HepG2 (cell line): ENCODE measurements around the gene KIAA0232. TPM values are rescaled to one million over a fixed set of nuclear protein-coding genes. Genes with fewer than 3 reads are reported as not detected.

Source experiments
- ATAC-seq: fragments of 200-7000 bp; cut with Tn5 transposase; 3 replicates; pipeline ENCODE4 v1.9.1; 2020; ENCODE audit warnings: mild to moderate bottlenecking, moderate library complexity
- BruUV-seq: library from RNA; stranded (reverse); fragments of 400-500 nt; replicated peaks from 2 replicates; lab custom pipeline; 2021; lab: Mats Ljungman, UMichigan
- CTCF ChIA-PET: fragments of 300-600 bp; formaldehyde crosslinking; extraction: SDS; loops from one replicate; lab custom pipeline; 2021; ENCODE audit warnings: low total read pairs, inconsistent platforms, low intra/inter-chr PET ratio; lab: Yijun Ruan, JAX
- POLR2A ChIA-PET: fragments of 350-600 bp; sonication (Branson Sonifier 250); formaldehyde crosslinking; loops from one replicate; lab custom pipeline; 2020; ENCODE audit warnings: antibody characterized with exemption, inconsistent platforms; lab: Yijun Ruan, JAX
- DNase-seq: peaks from one replicate; pipeline ENCODE4 v3.0.0-alpha.2; 2015; ENCODE audit warnings: low spot score
- FAIRE-seq: peaks from 3 replicates; lab custom pipeline; 2011; peaks lifted over from hg19 to GRCh38; lab: Jason Lieb, UNC
- H2AFZ ChIP-seq: one replicate; pipeline ENCODE4 v1.6.1; 2011; ENCODE audit warnings: low read length, inconsistent platforms
- H3K27ac ChIP-seq: fragments of 300-600 bp; 3 replicates; pipeline ENCODE4 v1.8.0; 2011; ENCODE audit warnings: mixed run types, mild to moderate bottlenecking, mixed read lengths, low read length, inconsistent platforms; ENCODE audit not compliant: insufficient read depth; ENCODE audit errors: extremely low read length
- H3K27me3 ChIP-seq, 2 experiments: fragments of 200-600 bp in 1 of 2; 2 replicates in 1 of 2; 3 replicates in 1 of 2; pipeline versions ENCODE4 v1.6.0 to v1.8.0; 2011; ENCODE audit warnings: low read length in 2 of 2, mild to moderate bottlenecking in 2 of 2, moderate library complexity in 2 of 2, inconsistent platforms in 1 of 2; ENCODE audit not compliant: insufficient read depth in 2 of 2, control insufficient read depth in 1 of 2
- H3K36me3 ChIP-seq, 2 experiments: fragments of 200-600 bp in 1 of 2; replicated peaks in 1 of 2; 2 replicates in 1 of 2; 3 replicates in 1 of 2; pipeline versions ENCODE4 v1.5.1 to v1.8.0; 2011; ENCODE audit warnings: low read length in 2 of 2, inconsistent platforms in 1 of 2; ENCODE audit not compliant: insufficient read depth in 2 of 2, control insufficient read depth in 1 of 2
- H3K4me1 ChIP-seq: 2 replicates; pipeline ENCODE4 v1.5.1; 2012; ENCODE audit warnings: low read length, inconsistent platforms; ENCODE audit not compliant: insufficient read depth
- H3K4me2 ChIP-seq: 2 replicates; pipeline ENCODE4 v1.6.0; 2011; ENCODE audit warnings: low read depth, low read length, inconsistent platforms
- H3K4me3 ChIP-seq, 3 experiments: fragments of 200-600 bp in 1 of 3; sonication (generic), shearing (Covaris generic) in 1 of 3; replicated peaks in 1 of 3; 2 replicates each; pipeline ENCODE4 v1.5.1; 2011 to 2016; ENCODE audit warnings: low read length in 3 of 3, inconsistent platforms in 2 of 3, low read depth in 2 of 3, mild to moderate bottlenecking in 2 of 3, control low read depth in 1 of 3, mixed read lengths in 1 of 3; ENCODE audit not compliant: insufficient read depth in 1 of 3
- H3K79me2 ChIP-seq: one replicate; pipeline ENCODE4 v1.6.1; 2011; ENCODE audit warnings: low read length, inconsistent platforms; ENCODE audit not compliant: insufficient read depth
- H3K9ac ChIP-seq: 2 replicates; pipeline ENCODE4 v1.6.0; 2011; ENCODE audit warnings: mild to moderate bottlenecking, low read depth, low read length, inconsistent platforms; ENCODE audit not compliant: insufficient read depth
- H3K9me3 ChIP-seq: 2 replicates; pipeline ENCODE4 v1.5.1; 2012; ENCODE audit warnings: mild to moderate bottlenecking, low read length
- H4K20me1 ChIP-seq: 2 replicates; pipeline ENCODE4 v1.6.0; 2011; ENCODE audit warnings: inconsistent platforms, mild to moderate bottlenecking, low read length, moderate library complexity; ENCODE audit not compliant: insufficient read depth
- DR1 ChIP-seq: sonication (generic); formaldehyde crosslinking; IDR thresholded peaks from 2 replicates; pipeline ENCODE4 v1.8.0; 2021; ENCODE audit warnings: mild to moderate bottlenecking, missing genetic modification reagents, inconsistent platforms
- HOXA5 ChIP-seq: sonication (generic); formaldehyde crosslinking; IDR thresholded peaks from 2 replicates; pipeline ENCODE4 v1.4.0; 2020; ENCODE audit warnings: missing genetic modification reagents
- MEIS1 ChIP-seq: sonication (generic); formaldehyde crosslinking; IDR thresholded peaks from 2 replicates; pipeline ENCODE4 v1.9.0; 2021; ENCODE audit warnings: mild to moderate bottlenecking, missing genetic modification reagents, moderate library complexity, borderline replicate concordance
- MLXIP ChIP-seq: sonication (generic); formaldehyde crosslinking; IDR thresholded peaks from 2 replicates; pipeline ENCODE4 v1.9.0; 2021; ENCODE audit warnings: missing genetic modification reagents, borderline replicate concordance
- MXI1 ChIP-seq: IDR thresholded peaks from 3 replicates; pipeline ENCODE4 v1.6.1; 2012; ENCODE audit warnings: low read depth, low read length, inconsistent platforms, borderline replicate concordance
- PHF21A ChIP-seq: sonication (generic); formaldehyde crosslinking; IDR thresholded peaks from 2 replicates; pipeline ENCODE4 v1.5.0; 2020; ENCODE audit warnings: mild to moderate bottlenecking, missing genetic modification reagents
- SCMH1 ChIP-seq: sonication (generic); formaldehyde crosslinking; IDR thresholded peaks from 2 replicates; pipeline ENCODE4 v1.9.0; 2021; ENCODE audit warnings: missing genetic modification reagents, mild to moderate bottlenecking, borderline replicate concordance
- SIN3A ChIP-seq: IDR thresholded peaks from 2 replicates; pipeline ENCODE4 v1.6.1; 2011; ENCODE audit warnings: low read depth, mild to moderate bottlenecking, control low read depth, low read length, borderline replicate concordance
- SMAD1 ChIP-seq: sonication (generic); formaldehyde crosslinking; IDR thresholded peaks from 2 replicates; pipeline ENCODE4 v1.4.0; 2020; ENCODE audit warnings: missing genetic modification reagents, low read depth, mild to moderate bottlenecking, borderline replicate concordance
- ZC3H13 ChIP-seq: sonication (generic); formaldehyde crosslinking; IDR thresholded peaks from 2 replicates; pipeline ENCODE4 v1.8.1; 2023; ENCODE audit warnings: mild to moderate bottlenecking, missing genetic modification reagents, moderate library complexity
- ZNF263 ChIP-seq: sonication (generic); formaldehyde crosslinking; IDR thresholded peaks from 2 replicates; pipeline ENCODE4 v1.4.0; 2020; ENCODE audit warnings: missing genetic modification reagents
- ZNF652 ChIP-seq: IDR thresholded peaks from 2 replicates; pipeline ENCODE4 v1.6.1; 2016; ENCODE audit warnings: low read depth, borderline replicate concordance
- ZNF703 ChIP-seq: sonication (generic); formaldehyde crosslinking; IDR thresholded peaks from 2 replicates; pipeline ENCODE4 v1.5.1; 2020; ENCODE audit warnings: missing genetic modification reagents, mild to moderate bottlenecking, moderate library complexity, borderline replicate concordance
- ZNF724P ChIP-seq: sonication (generic); formaldehyde crosslinking; IDR thresholded peaks from 2 replicates; pipeline ENCODE4 v1.8.0; 2022; ENCODE audit warnings: missing genetic modification reagents, borderline replicate concordance
- ZNF747 ChIP-seq: sonication (generic); formaldehyde crosslinking; IDR thresholded peaks from 2 replicates; pipeline ENCODE4 v1.8.1; 2023; ENCODE audit warnings: missing genetic modification reagents, mild to moderate bottlenecking, borderline replicate concordance
- ZNF878 ChIP-seq: sonication (generic); formaldehyde crosslinking; IDR thresholded peaks from 2 replicates; pipeline ENCODE4 v1.8.1; 2023; ENCODE audit warnings: mild to moderate bottlenecking, missing genetic modification reagents, moderate library complexity
- ZSCAN25 ChIP-seq: sonication (generic); formaldehyde crosslinking; IDR thresholded peaks from 2 replicates; pipeline ENCODE4 v1.8.0; 2022; ENCODE audit warnings: mild to moderate bottlenecking, missing genetic modification reagents
- WGBS: methylation state at CpG from one replicate; pipeline ENCODE4 v1.1.6; 2017; ENCODE audit warnings: low lambda C conversion rate; 5-methylcytosine and 5-hydroxymethylcytosine counted together
- in situ Hi-C: cut with HindIII; loops from 2 replicates; pipeline ENCODE4 v1.10.0; 2017; ENCODE audit warnings: low pct_unique_long_range_greater_than_20kb; ENCODE audit not compliant: extremely low pct_ligation_motif_present
- intact Hi-C: fragments of 100-400 bp; cut with micrococcal nuclease; formaldehyde crosslinking; loops from one replicate; pipeline ENCODE4 v1.10.0; 2022; ENCODE audit not compliant: unreplicated experiment
- polyA plus RNA-seq, 8 experiments: library from polyadenylated mRNA; depleted of rRNA in 3 of 8; stranded (reverse) in 7 of 8; unstranded in 1 of 8; fragments of >200 nt; fragmentation: Illumina TruSeq in 4 of 8; extraction: Trizol in 4 of 8; gene quantifications; 2 replicates each; pipeline versions ENCODE4 v1.2.1 to v1.2.3, GENCODE V29; 2011 to 2016; ENCODE audit warnings: low read depth in 4 of 8, missing spikeins in 1 of 8, mixed read lengths in 1 of 8; ENCODE audit not compliant: insufficient read depth in 1 of 8
- total RNA-seq, 5 experiments: library from RNA; depleted of rRNA; stranded (reverse); fragments of >200 nt; fragmentation: Illumina TruSeq; extraction: Trizol; gene quantifications; 2 replicates each; pipeline ENCODE4 v1.2.3, GENCODE V29; 2016; ENCODE audit warnings: low read depth in 1 of 5

Gene KIAA0232
- total and polyA plus RNA-seq, 2 of the 13 experiments (the other 11 are each of a cell fraction or from before 2014, with no cell fraction given) = 7.8 to 17.1 TPM

DNA sequence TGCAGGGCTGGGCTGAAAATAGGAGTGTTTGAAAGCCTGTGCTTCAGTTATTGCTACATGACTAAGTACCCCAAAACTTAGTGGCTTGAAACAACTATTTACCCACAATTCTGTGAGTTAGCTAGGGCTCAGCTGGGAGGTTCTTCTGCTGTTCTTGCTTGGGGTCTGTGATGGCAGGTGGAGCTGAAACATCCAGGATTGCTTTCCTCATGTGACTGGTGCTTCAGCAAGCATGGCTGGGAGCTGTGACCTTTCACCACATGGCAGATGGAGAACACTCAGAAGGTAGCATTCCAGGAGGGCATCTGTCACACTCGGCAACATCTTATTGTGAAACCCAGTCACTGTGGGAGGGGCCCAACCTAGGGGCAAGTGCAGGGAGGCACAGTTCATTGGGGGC, 70.1 kb downstream of the KIAA0232 start (continued):
- no peak for TF ChIP-seq MEIS1 (CRISPR knock-in tag)

- H3K9ac ChIP-seq = no peak overlapping the region
- no peaks in the 10 kb centered on the region for H4K20me1 ChIP-seq
- H3K4me1 ChIP-seq = peaks cover 23% of the 10 kb centered on the region
- no peak for ATAC-seq
- H3K9me3 ChIP-seq = peaks cover 20% of the 10 kb centered on the region; the same call in 1 of the 2 replicates
- H3K27ac ChIP-seq = no peak overlapping the region
- DNase-seq = no peak
- H3K79me2 ChIP-seq = peaks cover 8% of the 10 kb centered on the region
- ChIA-PET POLR2A (no interaction called here), CTCF (no interaction called here)
- no peaks in the 10 kb centered on the region for H3K27me3 ChIP-seq
- no peak for TF ChIP-seq SIN3A
- no peak for TF ChIP-seq HOXA5
- no peak for TF ChIP-seq ZC3H13 (CRISPR knock-in tag)
- TF ChIP-seq ZNF652 (CRISPR knock-in tag) = no peak
- TF ChIP-seq MLXIP = no peak
- no peak for TF ChIP-seq DR1 (CRISPR knock-in tag)
- TF ChIP-seq ZNF263 (CRISPR knock-in tag) = no peak
- no peak for TF ChIP-seq ZNF703
- TF ChIP-seq ZNF878 (CRISPR knock-in tag) = no peak
- no peak for TF ChIP-seq MXI1
- no peak for TF ChIP-seq ZSCAN25 (CRISPR knock-in tag)
- TF ChIP-seq ZNF747 (CRISPR knock-in tag) = no peak
- no peak for TF ChIP-seq PHF21A
- no peak for TF ChIP-seq ZNF724P (CRISPR knock-in tag)
- TF ChIP-seq SMAD1 (CRISPR knock-in tag) = no peak
- no peak for TF ChIP-seq SCMH1 (CRISPR knock-in tag)
- no peak overlapping the region for H3K4me2 ChIP-seq
- no TSS peak for BruUV-seq
- FAIRE-seq = no peak
- peaks cover 16 to 35% of the 10 kb centered on the region in 2 experiments for H3K36me3 ChIP-seq
- in situ Hi-C loops = no loop called here
- H2AFZ ChIP-seq = no peak overlapping the region
- 97% methylated on average over 6 of the region's 7 CpGs for WGBS
- no peak overlapping the region for H3K4me3 ChIP-seq
- intact Hi-C loops = no loop called here
Observed at GRCh38 chr4:6854098-6854744, 71.7 kb downstream of the KIAA0232 start.
